HG02588 (cell line): ENCODE measurements around the gene TMEM130.
A peak's percentile ranks its signal among the peaks of the same experiment; 100 is the strongest.

Experiments used
- ATAC-seq: cut with Tn5 transposase; IDR thresholded peaks from one replicate; pipeline ENCODE4 v1.9.1; 2021; ENCODE audit warnings: mild to moderate bottlenecking, moderate library complexity; ENCODE audit not compliant: unreplicated experiment

TMEM130 gene

DNA sequence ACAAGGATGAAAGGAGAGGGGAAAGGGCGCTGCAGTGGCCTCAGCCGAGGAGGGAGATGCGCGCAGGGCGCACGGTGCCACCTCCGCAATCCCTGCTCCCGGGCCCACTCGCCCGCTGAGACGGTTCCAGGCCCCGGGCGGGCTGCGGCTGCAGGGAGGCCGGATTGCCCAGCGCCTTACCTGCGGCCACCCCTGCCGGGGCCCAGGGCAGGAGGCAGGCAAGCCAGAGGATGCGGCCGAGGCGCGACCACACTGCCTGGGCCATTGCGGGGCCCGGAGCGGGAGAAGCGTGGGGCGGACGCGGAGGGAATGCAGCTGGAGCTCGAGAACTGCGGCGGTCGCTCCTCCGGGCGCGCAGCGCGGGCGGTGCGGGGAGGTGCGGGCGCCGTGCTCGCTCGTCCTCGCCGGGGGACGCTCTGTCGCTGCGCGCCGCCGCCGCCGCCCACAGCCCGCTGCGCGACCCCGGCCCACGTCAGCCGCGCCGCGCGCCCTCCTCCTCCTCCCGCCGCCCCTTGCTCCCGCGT lies at the start of gene TMEM130:
TSS of gene TMEM130 (minus strand) at position 418 of the 524 bp plus-strand sequence. CDS start at position 265, 153 bp downstream.
- no peak for ATAC-seq

GRCh38 chr7:98917331-98917730 lies 47.5 kb upstream of the TMEM130 start:
- no peak for ATAC-seq

DNA sequence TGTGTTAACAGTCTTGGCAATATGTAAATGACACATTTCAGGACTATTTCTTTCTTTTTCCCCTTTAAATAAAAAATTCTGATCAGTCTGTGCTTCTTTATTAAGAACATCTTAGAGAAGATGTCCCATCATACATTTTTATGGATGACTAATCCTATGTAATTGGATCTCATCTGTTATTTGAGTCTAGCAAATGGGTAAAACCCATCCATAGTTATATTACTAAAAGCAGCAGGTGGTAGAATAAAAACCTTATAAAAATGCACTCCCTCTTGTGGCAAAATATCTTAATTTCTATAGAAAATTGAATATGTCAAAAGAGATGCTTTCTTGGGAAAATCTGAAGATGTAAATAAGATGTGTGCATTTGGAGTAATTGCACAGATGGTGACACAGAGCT lies 43.8 kb upstream of the TMEM130 start:
- ATAC-seq: no peak

GRCh38 chr7:98913026-98913425 lies 43.2 kb upstream of the TMEM130 start:
- no peak for ATAC-seq

DNA sequence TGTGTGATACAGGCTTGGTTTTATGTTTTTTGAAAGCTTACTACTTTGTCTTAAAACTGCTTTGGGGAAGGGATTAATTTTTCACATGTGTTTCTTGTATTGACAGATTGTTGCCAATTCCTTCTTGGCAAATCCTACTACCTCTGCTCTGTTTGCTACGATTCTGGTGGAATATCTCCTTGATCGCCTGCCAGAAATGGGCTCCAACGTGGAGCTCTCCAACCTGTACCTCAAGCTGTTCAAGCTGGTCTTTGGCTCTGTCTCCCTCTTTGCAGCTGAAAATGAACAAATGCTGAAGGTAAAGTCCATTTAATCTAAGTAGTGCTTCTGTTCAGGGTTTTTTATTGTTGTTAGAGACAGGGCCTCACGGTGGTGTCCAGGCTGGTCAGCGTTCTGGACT lies 42.1 kb upstream of the TMEM130 start:
- ATAC-seq: no peak

GRCh38 chr7:98910427-98910826 lies 40.6 kb upstream of the TMEM130 start:
- ATAC-seq: no peak

DNA sequence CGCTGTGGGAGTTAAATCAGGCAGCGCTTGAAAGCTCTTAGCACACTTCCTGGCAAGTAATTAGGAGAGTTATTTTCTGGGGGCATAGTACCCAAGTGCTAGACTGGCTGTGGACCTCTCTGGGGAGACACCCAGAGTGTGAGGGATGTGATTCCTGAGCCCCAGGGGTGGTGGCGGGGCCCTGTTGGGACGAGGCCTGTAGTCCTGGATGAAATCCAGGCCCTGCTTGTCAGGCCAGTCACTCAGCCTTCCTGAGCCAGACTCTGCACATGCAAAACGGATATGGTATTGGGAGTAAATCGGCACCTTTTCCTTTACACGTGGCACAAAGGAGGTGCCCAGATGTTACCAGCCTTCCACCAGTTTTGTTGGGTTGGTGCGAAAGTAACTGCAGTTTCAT lies 39.7 kb upstream of the TMEM130 start:
- no peak for ATAC-seq

- no peak for ATAC-seq
Observed at GRCh38 chr7:98908585-98908984, 38.8 kb upstream of the TMEM130 start.

GRCh38 chr7:98907570-98907969 lies 37.8 kb upstream of the TMEM130 start:
- no peak for ATAC-seq

- ATAC-seq: no peak
Observed at GRCh38 chr7:98903246-98903645, 33.4 kb upstream of the TMEM130 start.

GRCh38 chr7:98902523-98902922 lies 32.7 kb upstream of the TMEM130 start:
- ATAC-seq: no peak

- no peak for ATAC-seq
Observed at GRCh38 chr7:98900815-98901214, 31.0 kb upstream of the TMEM130 start.

- ATAC-seq: no peak
Observed at GRCh38 chr7:98899816-98900215, 30.0 kb upstream of the TMEM130 start.

- ATAC-seq: no peak
Observed at GRCh38 chr7:98892609-98893008, 22.8 kb upstream of the TMEM130 start.

DNA sequence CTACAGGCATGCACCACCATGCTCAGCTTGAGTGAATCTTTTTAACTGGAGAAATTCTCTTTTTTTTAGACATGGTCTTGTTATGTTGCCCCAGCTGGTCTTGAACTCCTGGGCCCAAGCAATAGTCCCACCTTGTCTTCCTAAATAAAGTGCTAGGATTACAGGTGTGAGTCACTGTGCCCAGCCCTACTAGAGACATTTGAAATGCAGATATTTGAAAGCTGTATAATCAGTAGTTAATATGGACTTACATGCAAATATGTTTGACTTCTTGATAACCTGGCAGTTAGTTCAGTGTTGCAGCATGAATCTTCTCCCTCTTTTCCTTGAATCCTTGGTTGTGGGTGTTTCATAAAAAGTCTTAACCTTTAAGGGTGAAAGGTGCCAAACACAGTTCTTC lies 17.2 kb upstream of the TMEM130 start:
- ATAC-seq: no peak

DNA sequence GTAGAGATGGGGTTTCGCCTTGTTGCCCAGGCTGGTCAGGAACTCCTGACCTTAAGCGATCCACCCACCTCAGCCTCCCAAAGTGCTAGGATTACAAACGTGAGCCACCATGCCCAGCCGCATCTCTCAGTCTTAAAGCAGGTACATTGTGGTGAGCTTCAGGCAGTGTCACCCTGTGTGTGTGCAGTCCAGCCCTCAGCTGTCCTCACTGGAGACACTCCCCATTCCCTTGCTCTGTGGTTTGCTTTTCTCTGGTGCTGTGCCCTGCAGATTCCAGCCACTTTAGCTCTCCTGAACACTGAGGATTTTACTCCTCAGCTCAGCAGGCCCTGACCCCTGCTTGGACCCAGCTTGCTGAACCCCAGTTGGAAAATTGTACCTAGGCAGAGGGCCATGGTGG lies 14.6 kb upstream of the TMEM130 start:
- no peak for ATAC-seq

GRCh38 chr7:98881561-98882315 lies 11.9 kb upstream of the TMEM130 start:
- no peak for ATAC-seq

- no peak for ATAC-seq
Observed at GRCh38 chr7:98880485-98880884, 10.7 kb upstream of the TMEM130 start.

DNA sequence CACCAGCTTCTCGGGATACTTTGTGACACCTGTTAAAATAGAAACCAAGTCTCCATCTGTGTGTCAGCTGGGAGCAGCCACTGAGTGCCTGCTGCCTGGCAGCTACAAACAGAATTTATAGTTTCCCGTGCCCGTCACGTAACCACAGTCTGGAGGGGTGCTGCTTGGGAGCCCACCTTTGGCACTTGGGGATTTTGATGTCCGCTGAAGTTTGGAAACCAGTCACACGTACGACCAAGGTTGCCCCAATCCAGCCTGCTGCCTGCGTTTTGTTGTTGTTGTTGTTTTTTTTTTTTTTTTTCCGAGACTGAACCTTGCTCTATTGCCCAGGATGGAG lies 10.1 kb upstream of the TMEM130 start:
- ATAC-seq: no peak

- ATAC-seq: peak; percentile 64
Observed at GRCh38 chr7:98879198-98879978, 9.6 kb upstream of the TMEM130 start.

DNA sequence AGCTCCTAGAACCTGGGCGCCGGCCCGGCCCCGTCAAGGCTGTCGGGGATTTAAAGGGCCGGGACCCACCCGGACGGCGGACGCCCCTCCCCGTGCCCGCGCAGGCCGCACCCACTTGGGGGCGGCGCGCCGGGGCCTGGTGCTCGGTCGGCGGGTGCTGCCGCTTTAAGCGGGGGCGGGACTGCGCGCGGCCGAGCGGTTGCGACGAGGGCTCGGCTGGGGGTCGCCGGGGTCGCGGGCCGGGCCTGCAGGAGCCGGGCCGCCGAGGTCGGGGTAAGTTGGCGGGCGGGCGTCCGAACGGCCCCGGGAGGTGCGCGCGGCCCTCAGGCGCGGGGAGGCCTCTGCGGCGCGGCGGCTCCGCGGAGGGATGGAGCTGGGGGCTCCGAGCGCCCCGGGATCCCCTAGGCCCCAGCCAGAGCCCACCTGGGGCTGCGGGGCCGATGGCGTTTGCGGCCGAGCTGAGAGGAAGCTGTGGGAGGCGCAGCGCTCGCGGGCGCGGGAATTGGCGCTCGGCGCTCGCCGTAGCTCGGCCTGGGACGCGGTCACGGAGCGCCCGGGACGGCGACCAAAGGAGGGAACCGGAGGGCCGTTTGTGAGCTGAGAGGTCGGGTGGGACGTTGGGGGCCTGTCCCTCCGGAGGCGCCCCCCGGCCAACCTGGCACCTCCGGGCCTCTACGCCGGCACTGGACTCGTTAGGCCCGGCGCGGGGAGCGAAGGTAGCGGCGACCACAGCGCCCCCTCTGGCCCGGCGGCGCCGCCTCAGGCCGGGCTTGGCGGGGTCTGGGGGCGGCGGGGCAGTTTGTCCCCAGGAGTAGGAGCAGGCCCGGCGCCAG lies 8.8 kb upstream of the TMEM130 start, which contains the start of gene TRRAP:
TSS of gene TRRAP (plus strand) at position 168 of the 833 bp plus-strand sequence. CDS start 2,619 bp downstream, outside the sequence.
- peak; percentile 64 for ATAC-seq
